Ovary (tissue), 9 donors: ENCODE results near the gene SLC6A6. TPM values are rescaled to one million over a fixed set of nuclear protein-coding genes. Genes with fewer than 3 reads are reported as not detected.
A peak's percentile ranks its signal among the peaks of the same experiment; 100 is the strongest.

Experiments
- DNase-seq, 5 donors: peaks; one replicate each; pipeline ENCODE4 v3.0.0-alpha.2; 2019 to 2020
- H3K27ac ChIP-seq, 2 donors: fragments of 200-600 bp; one replicate each; pipeline versions ENCODE4 v1.5.1 to v1.8.0; 2019 to 2022
- H3K27me3 ChIP-seq: fragments of 200-600 bp; one replicate; pipeline ENCODE4 v1.8.0; 2022
- H3K36me3 ChIP-seq: fragments of 200-600 bp; sonication (generic); one replicate; pipeline ENCODE4 v1.5.1; 2019
- H3K4me1 ChIP-seq: one replicate; pipeline ENCODE4 v1.8.1; 2013; ENCODE audit warnings: mild to moderate bottlenecking, moderate library complexity; ENCODE audit not compliant: insufficient read depth
- H3K4me3 ChIP-seq: fragments of 200-600 bp; sonication (generic); one replicate; pipeline ENCODE4 v1.5.1; 2017
- H3K9me3 ChIP-seq, 2 donors: fragments of 200-600 bp in 1 of 2; sonication (generic) in 1 of 2; one replicate each; pipeline versions ENCODE4 v1.5.1 to v1.8.1; 2013 to 2019; ENCODE audit warnings: mild to moderate bottlenecking in 1 of 2, moderate library complexity in 1 of 2
- CTCF ChIP-seq, 3 donors: fragments of 450-650 bp in 2 of 3; fragments of 200-600 bp in 1 of 3; IDR thresholded peaks; one replicate each; pipeline versions ENCODE4 v1.5.1 to v1.8.0; 2016 to 2022; ENCODE audit warnings: antibody characterized with exemption in 3 of 3, mild to moderate bottlenecking in 1 of 3
- EP300 ChIP-seq: sonication (generic); formaldehyde crosslinking; IDR thresholded peaks from one replicate; pipeline ENCODE4 v1.6.1; 2017; ENCODE audit warnings: antibody characterized with exemption
- POLR2A ChIP-seq: fragments of 450-650 bp; IDR thresholded peaks from one replicate; pipeline ENCODE4 v1.6.1; 2017; ENCODE audit warnings: antibody characterized with exemption, mild to moderate bottlenecking, moderate library complexity
- WGBS, 3 donors: extraction: QIAGEN DNeasy Blood & Tissue Kit in 1 of 3; methylation state at CpG; one replicate each; pipeline versions ENCODE4 v1.1.5 to v1.1.7; 2013 to 2017; 5-methylcytosine and 5-hydroxymethylcytosine counted together
- intact Hi-C, 4 donors: fragments of 100-400 bp; cut with DNase I; formaldehyde crosslinking; loops; one replicate each; pipeline versions ENCODE4 v1.11.0 to v1.15.1; 2022 to 2023
- polyA plus RNA-seq, 2 donors: library from polyadenylated mRNA; stranded (reverse); fragments of 200-250 nt in 1 of 2; fragments of 350-450 nt in 1 of 2; fragmentation: Illumina TruSeq in 1 of 2; extraction: RNeasy Lipid Tissue Mini Kit (QIAGEN cat#74804) in 1 of 2; gene quantifications; one replicate each; pipeline ENCODE4 v1.2.3, GENCODE V29; 2013 to 2014
- total RNA-seq, 7 donors: library from RNA; depleted of rRNA in 2 of 7; stranded (reverse); fragments of >200 nt in 2 of 7; fragmentation: NEBNext Ultra II Directional in 3 of 7; extraction: Animal tissue kit (Norgen Biotek cat#: 25700) in 3 of 7; gene quantifications; one replicate each; pipeline versions ENCODE4 v1.1.0 to v1.2.4, GENCODE V29; 2016 to 2023
- donor health status: DM: no; HTN: no; CAD: no; lungs with moderate emphysema.
- donor health status: DM: no; HTN: no; CAD: no.
- donor health status: Bipolar disorder and iron deficiency.
- donor health status: DM: yes; HTN: yes; CAD: no.
- donor health status: DM: no; HTN: no; CAD: no.
- donor health status: DM: yes; HTN: yes; CAD: no.

The SLC6A6 gene
- total and polyA plus RNA-seq, 9 donors: 32.5 to 141 (median 80.5) TPM

GRCh38 chr3:14397531-14397930 is 4.9 kb upstream of the SLC6A6 start:
- Histone ChIP-seq H3K36me3 (no peaks in the 10 kb centered on the region), H3K27me3 (no peaks in the 10 kb centered on the region), H3K9me3 (no peaks in the 10 kb centered on the region), H3K4me3 (no peak overlapping the region), H3K4me1 (peaks cover 9% of the 10 kb centered on the region), H3K27ac (no peak overlapping the region)
- intact Hi-C loops: loop anchor here in 1 of 4 donors (10.0 kb wide), 1 partner anchor 103 kb away; no protein-coding TSS in a partner anchor
- DNase-seq: no peak
- 91 to 93% (median 93%) methylated on average over 2 to 3 of the region's 3 CpGs for WGBS, 3 donors
- TF ChIP-seq EP300 (no peak), CTCF (IDR thresholded peaks at IDR 0.05) (no peak), POLR2A (no peak)

GRCh38 chr3:14397940-14398796 is 4.2 kb upstream of the SLC6A6 start:
- Histone ChIP-seq H3K9me3 (no peaks in the 10 kb centered on the region), H3K4me1 (peaks cover 9% of the 10 kb centered on the region), H3K36me3 (no peaks in the 10 kb centered on the region), H3K27ac (no peak overlapping the region), H3K4me3 (no peak overlapping the region), H3K27me3 (no peaks in the 10 kb centered on the region)
- no peak for TF ChIP-seq EP300
- TF ChIP-seq POLR2A: no peak
- no peak for TF ChIP-seq CTCF (IDR thresholded peaks at IDR 0.05)
- no peak for DNase-seq
- intact Hi-C loops: loop anchor here in 1 of 4 donors (10.0 kb wide), 1 partner anchor 103 kb away; no protein-coding TSS in a partner anchor
- WGBS, 3 donors: 68 to 77% (median 71%) methylated on average over 14 of the region's 14 CpGs

GRCh38 chr3:14398797-14399106 is 3.7 kb upstream of the SLC6A6 start:
- H3K4me3 ChIP-seq: no peak overlapping the region
- H3K9me3 ChIP-seq: no peaks in the 10 kb centered on the region
- no peak overlapping the region for H3K27ac ChIP-seq
- no peaks in the 10 kb centered on the region for H3K36me3 ChIP-seq
- H3K27me3 ChIP-seq: no peaks in the 10 kb centered on the region
- peaks cover 5% of the 10 kb centered on the region for H3K4me1 ChIP-seq
- intact Hi-C loops: loop anchor here in 1 of 4 donors (10.0 kb wide), 1 partner anchor 104 kb away; no protein-coding TSS in a partner anchor
- no peak for DNase-seq
- TF ChIP-seq EP300 (no peak), POLR2A (no peak), CTCF (IDR thresholded peaks at IDR 0.05) (no peak)
- 78 to 87% (median 84%) methylated on average over 2 of the region's 2 CpGs for WGBS, 3 donors

GRCh38 chr3:14401692-14402303 is 608 bp upstream of the SLC6A6 start:
- TF ChIP-seq CTCF (IDR thresholded peaks at IDR 0.05): no peak
- H3K36me3 ChIP-seq: no peaks in the 10 kb centered on the region
- peak in 1 of 5 donors; percentile 42 for DNase-seq
- peak overlapping the region in 1 of 2 donors; percentile 62 for H3K27ac ChIP-seq
- H3K9me3 ChIP-seq: no peaks in the 10 kb centered on the region
- peak overlapping the region; percentile 43 for H3K4me3 ChIP-seq
- 44 to 52% (median 44%) methylated on average over 17 to 22 of the region's 22 CpGs for WGBS, 3 donors
- intact Hi-C loops: loop anchor here (5.0 to 10.0 kb wide), 7 partner anchors 53 to 199 kb away; no protein-coding TSS in a partner anchor
- H3K4me1 ChIP-seq: peaks cover 7% of the 10 kb centered on the region
- no peaks in the 10 kb centered on the region for H3K27me3 ChIP-seq
